ENCODE data around the gene PRSS21. TPM values are rescaled to one million over a fixed set of nuclear protein-coding genes. Genes with fewer than 3 reads are reported as not detected.

The PRSS21 gene
- total and polyA plus RNA-seq, 10 of the 15 experiments (the other 5 are each of a cell fraction or from before 2014, with no cell fraction given): 5.3 to 73.4 (median 40.1) TPM; not detected in 1

- no peak for FAIRE-seq
Observed at GRCh38 chr16:2836646-2837508, 19.8 kb downstream of the PRSS21 start.

More at GRCh38 chr16:2836646-2837508, 19.8 kb downstream of the PRSS21 start:
- intact Hi-C loops (cut with micrococcal nuclease; ENCODE audit: unreplicated experiment) (no loop called here), in situ Hi-C loops (cut with MboI) (no loop called here)
- Histone ChIP-seq H3K9me3 (replicated peaks; ENCODE audit: control insufficient read depth, insufficient read depth, low read length) (no peaks in the 10 kb centered on the region), H3K4me2 (ENCODE audit: control insufficient read depth, insufficient read depth) (no peak overlapping the region), H3K9ac (ENCODE audit: control insufficient read depth, insufficient read depth, low read length) (no peak overlapping the region), H3K27me3 (replicated peaks in 1 of 2; ENCODE audit: control insufficient read depth in 2 of 2, insufficient read depth in 2 of 2, low read length in 1 of 2) (no peaks in the 10 kb centered on the region), H3K4me3 (no peak overlapping the region), H3K27ac (ENCODE audit: control insufficient read depth, insufficient read depth) (no peak overlapping the region), H2AFZ (ENCODE audit: control insufficient read depth, low read depth, low read length) (no peak overlapping the region), H3K79me2 (ENCODE audit: control insufficient read depth, insufficient read depth, low read length) (no peaks in the 10 kb centered on the region), H3K4me1 (ENCODE audit: control insufficient read depth, insufficient read depth, low read length) (peaks cover 2% of the 10 kb centered on the region; the same call in 1 of the 2 replicates), H3K36me3 (ENCODE audit: control insufficient read depth in 2 of 2, insufficient read depth in 2 of 2, low read length in 1 of 2) (no peaks in the 10 kb centered on the region), H4K20me1 (ENCODE audit: control insufficient read depth, insufficient read depth) (no peaks in the 10 kb centered on the region)
- WGBS (ENCODE audit: insufficient coverage, insufficient replicate concordance, low lambda C conversion rate, missing lambda C conversion rate): 58% methylated on average over 13 of the region's 13 CpGs
- no peak for ATAC-seq
- CTCF ChIA-PET: no interaction called here
- RAD21 ChIA-PET (ENCODE audit: unreplicated experiment): no interaction called here
- no peak for DNase-seq (ENCODE audit: low read depth, low spot score)
- TF ChIP-seq ZNF592 (IDR thresholded peaks at IDR 0.05): no peak
- TF ChIP-seq E4F1 (IDR thresholded peaks at IDR 0.05; ENCODE audit: borderline replicate concordance, partially characterized antibody): no peak
- no peak for TF ChIP-seq IRF5 (IDR thresholded peaks at IDR 0.05; ENCODE audit: borderline replicate concordance)
- no peak for TF ChIP-seq MEF2A (IDR thresholded peaks at IDR 0.05; ENCODE audit: insufficient read depth, low read depth, low read length)
- no peak for TF ChIP-seq NFYA (IDR thresholded peaks at IDR 0.05; ENCODE audit: borderline replicate concordance, low read depth, low read length)
- TF ChIP-seq BCLAF1 (IDR thresholded peaks at IDR 0.05): no peak
- no peak for TF ChIP-seq CBFB (IDR thresholded peaks at IDR 0.05; ENCODE audit: low read depth)
- TF ChIP-seq TARDBP (IDR thresholded peaks at IDR 0.05; ENCODE audit: borderline replicate concordance): no peak
- no peak for TF ChIP-seq IKZF1 (conservative IDR thresholded peaks at IDR 0.05)
- SMC1A ChIA-PET (ENCODE audit: uncharacterized antibody, unreplicated experiment): no interaction called here
- POLR2A ChIA-PET: no interaction called here
- BruUV-seq (replicated peaks): no TSS peak

Data from GM12878 (cell line).